ENCODE results near the gene LPAR3.

Gene LPAR3

GRCh38 chr1:84833194-84833593 is 59.8 kb downstream of the LPAR3 start:
- DNase-seq (ENCODE audit: low spot score) = no peak
- H3K9me3 ChIP-seq (ENCODE audit: severe bottlenecking) = no peaks in the 10 kb centered on the region
- no peak overlapping the region for H3K4me3 ChIP-seq (ENCODE audit: severe bottlenecking)
- H3K27ac ChIP-seq (ENCODE audit: poor library complexity, severe bottlenecking) = peak overlapping the region; percentile 87
- TF ChIP-seq, protein P1, sequence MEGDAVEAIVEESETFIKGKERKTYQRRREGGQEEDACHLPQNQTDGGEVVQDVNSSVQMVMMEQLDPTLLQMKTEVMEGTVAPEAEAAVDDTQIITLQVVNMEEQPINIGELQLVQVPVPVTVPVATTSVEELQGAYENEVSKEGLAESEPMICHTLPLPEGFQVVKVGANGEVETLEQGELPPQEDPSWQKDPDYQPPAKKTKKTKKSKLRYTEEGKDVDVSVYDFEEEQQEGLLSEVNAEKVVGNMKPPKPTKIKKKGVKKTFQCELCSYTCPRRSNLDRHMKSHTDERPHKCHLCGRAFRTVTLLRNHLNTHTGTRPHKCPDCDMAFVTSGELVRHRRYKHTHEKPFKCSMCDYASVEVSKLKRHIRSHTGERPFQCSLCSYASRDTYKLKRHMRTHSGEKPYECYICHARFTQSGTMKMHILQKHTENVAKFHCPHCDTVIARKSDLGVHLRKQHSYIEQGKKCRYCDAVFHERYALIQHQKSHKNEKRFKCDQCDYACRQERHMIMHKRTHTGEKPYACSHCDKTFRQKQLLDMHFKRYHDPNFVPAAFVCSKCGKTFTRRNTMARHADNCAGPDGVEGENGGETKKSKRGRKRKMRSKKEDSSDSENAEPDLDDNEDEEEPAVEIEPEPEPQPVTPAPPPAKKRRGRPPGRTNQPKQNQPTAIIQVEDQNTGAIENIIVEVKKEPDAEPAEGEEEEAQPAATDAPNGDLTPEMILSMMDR (IDR thresholded peaks at IDR 0.05; ENCODE audit: poor library complexity, severe bottlenecking) = no peak
- peaks cover 39% of the 10 kb centered on the region for H3K4me1 ChIP-seq (ENCODE audit: insufficient read depth, poor library complexity, severe bottlenecking)
- H3K36me3 ChIP-seq (ENCODE audit: low read depth) = peaks cover 4% of the 10 kb centered on the region; the same call in 1 of the 2 replicates
- H3K27me3 ChIP-seq (ENCODE audit: insufficient read depth, poor library complexity, severe bottlenecking) = no peaks in the 10 kb centered on the region
- no peak for ATAC-seq (ENCODE audit: low read depth)

- H3K27ac ChIP-seq (ENCODE audit: poor library complexity, severe bottlenecking) = no peak overlapping the region
These were observed 62.9 kb downstream of the LPAR3 start for GRCh38 chr1:84830136-84830535.

DNA sequence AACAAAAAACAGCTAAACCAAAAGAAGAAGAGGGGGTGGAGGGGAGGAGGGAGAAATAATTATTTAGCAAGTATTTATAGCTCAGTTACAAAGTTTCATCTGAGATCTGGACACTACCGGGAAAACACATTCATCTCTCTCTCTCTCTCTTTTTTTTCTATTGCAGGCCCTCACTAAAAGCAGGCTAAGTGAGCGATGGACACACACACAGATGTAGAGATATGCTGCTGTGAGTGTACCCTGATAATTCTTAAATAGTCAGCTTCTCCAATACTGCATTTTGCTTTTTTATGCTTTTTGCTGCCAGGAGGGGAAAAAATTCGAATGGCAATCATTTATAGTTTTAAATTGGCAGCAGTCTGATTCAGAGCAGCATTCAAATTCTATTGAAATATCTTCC is 65.0 kb downstream of the LPAR3 start:
- Histone ChIP-seq H3K9me3 (ENCODE audit: severe bottlenecking) (no peaks in the 10 kb centered on the region), H3K4me3 (ENCODE audit: severe bottlenecking) (no peak overlapping the region), H3K36me3 (ENCODE audit: low read depth) (no peaks in the 10 kb centered on the region; the same call in 1 of the 2 replicates), H3K27ac (ENCODE audit: poor library complexity, severe bottlenecking) (no peak overlapping the region), H3K4me1 (ENCODE audit: insufficient read depth, poor library complexity, severe bottlenecking) (peaks cover 3% of the 10 kb centered on the region), H3K27me3 (ENCODE audit: insufficient read depth, poor library complexity, severe bottlenecking) (no peaks in the 10 kb centered on the region)
- TF ChIP-seq, protein P1 (IDR thresholded peaks at IDR 0.05; ENCODE audit: poor library complexity, severe bottlenecking) = no peak
- DNase-seq (ENCODE audit: low spot score) (no peak), ATAC-seq (ENCODE audit: low read depth) (no peak)

More at GRCh38 chr1:84830136-84830535, 62.9 kb downstream of the LPAR3 start:
- no peak for ATAC-seq (ENCODE audit: low read depth)
- H3K27me3 ChIP-seq (ENCODE audit: insufficient read depth, poor library complexity, severe bottlenecking) = no peaks in the 10 kb centered on the region
- peaks cover 23% of the 10 kb centered on the region for H3K4me1 ChIP-seq (ENCODE audit: insufficient read depth, poor library complexity, severe bottlenecking)
- no peak overlapping the region for H3K4me3 ChIP-seq (ENCODE audit: severe bottlenecking)
- peaks cover 4% of the 10 kb centered on the region; the same call in 1 of the 2 replicates for H3K36me3 ChIP-seq (ENCODE audit: low read depth)
- DNase-seq (ENCODE audit: low spot score) = no peak
- no peaks in the 10 kb centered on the region for H3K9me3 ChIP-seq (ENCODE audit: severe bottlenecking)
- TF ChIP-seq, protein P1 (IDR thresholded peaks at IDR 0.05; ENCODE audit: poor library complexity, severe bottlenecking) = no peak

GRCh38 chr1:84827555-84827954 is 65.5 kb downstream of the LPAR3 start:
- no peaks in the 10 kb centered on the region; the same call in 1 of the 2 replicates for H3K36me3 ChIP-seq (ENCODE audit: low read depth)
- no peak overlapping the region for H3K27ac ChIP-seq (ENCODE audit: poor library complexity, severe bottlenecking)
- no peak overlapping the region for H3K4me3 ChIP-seq (ENCODE audit: severe bottlenecking)
- no peaks in the 10 kb centered on the region for H3K4me1 ChIP-seq (ENCODE audit: insufficient read depth, poor library complexity, severe bottlenecking)
- TF ChIP-seq, protein P1 (IDR thresholded peaks at IDR 0.05; ENCODE audit: poor library complexity, severe bottlenecking) = no peak
- no peaks in the 10 kb centered on the region for H3K9me3 ChIP-seq (ENCODE audit: severe bottlenecking)
- no peak for ATAC-seq (ENCODE audit: low read depth)
- DNase-seq (ENCODE audit: low spot score) = no peak
- H3K27me3 ChIP-seq (ENCODE audit: insufficient read depth, poor library complexity, severe bottlenecking) = no peaks in the 10 kb centered on the region

DNA sequence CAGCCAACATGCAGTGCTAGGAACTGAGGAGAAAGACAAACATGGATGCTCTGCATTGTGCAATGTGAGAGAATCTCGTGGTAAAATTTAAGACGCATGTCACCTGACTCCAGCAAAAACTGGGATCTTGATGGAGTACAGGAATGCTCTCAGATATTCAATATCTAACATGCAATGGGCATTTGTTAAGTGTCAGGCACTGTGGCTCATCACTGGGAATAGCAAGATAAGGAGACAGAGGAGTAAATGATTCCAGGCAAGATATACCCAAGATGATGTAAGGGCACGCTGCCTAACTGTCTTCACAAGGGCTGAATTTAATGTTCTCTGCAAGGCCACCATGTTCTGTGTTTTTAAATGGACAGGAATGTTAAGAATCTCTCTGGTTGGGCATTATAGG is 67.8 kb downstream of the LPAR3 start:
- no peak for DNase-seq (ENCODE audit: low spot score)
- ATAC-seq (ENCODE audit: low read depth) = no peak
- no peaks in the 10 kb centered on the region for H3K27me3 ChIP-seq (ENCODE audit: insufficient read depth, poor library complexity, severe bottlenecking)
- no peaks in the 10 kb centered on the region for H3K9me3 ChIP-seq (ENCODE audit: severe bottlenecking)
- no peaks in the 10 kb centered on the region for H3K4me1 ChIP-seq (ENCODE audit: insufficient read depth, poor library complexity, severe bottlenecking)
- no peak overlapping the region for H3K4me3 ChIP-seq (ENCODE audit: severe bottlenecking)
- H3K36me3 ChIP-seq (ENCODE audit: low read depth) = no peaks in the 10 kb centered on the region; the same call in 1 of the 2 replicates
- H3K27ac ChIP-seq (ENCODE audit: poor library complexity, severe bottlenecking) = no peak overlapping the region
- TF ChIP-seq, protein P1 (IDR thresholded peaks at IDR 0.05; ENCODE audit: poor library complexity, severe bottlenecking) = no peak
